Neutrophil (primary cell): ENCODE measurements around the gene UPF1.
A peak's percentile ranks its signal among the peaks of the same experiment; 100 is the strongest.

ENCODE experiments used
- H3K27ac ChIP-seq: fragments of 200-600 bp; sonication (generic); 2 replicates; pipeline ENCODE4 v1.5.1; 2016; ENCODE audit warnings: mild to moderate bottlenecking, moderate library complexity
- H3K27me3 ChIP-seq: fragments of 200-600 bp; sonication (generic); 2 replicates; pipeline ENCODE4 v1.6.0; 2016; ENCODE audit warnings: mild to moderate bottlenecking
- H3K36me3 ChIP-seq: fragments of 200-600 bp; sonication (generic); 2 replicates; pipeline ENCODE4 v1.5.1; 2017
- H3K4me1 ChIP-seq, 2 experiments: fragments of 200-600 bp in 1 of 2; sonication (generic) in 1 of 2; 1 replicate in 1 of 2; 2 replicates in 1 of 2; pipeline versions ENCODE4 v1.5.1 to v1.6.1; 2013 to 2016; ENCODE audit warnings: low read depth in 1 of 2, low read length in 1 of 2, mild to moderate bottlenecking in 1 of 2, moderate library complexity in 1 of 2; ENCODE audit not compliant: control insufficient read depth in 1 of 2, insufficient read depth in 1 of 2
- H3K4me3 ChIP-seq, 2 experiments: fragments of 200-600 bp in 1 of 2; sonication (generic) in 1 of 2; 1 replicate in 1 of 2; 2 replicates in 1 of 2; pipeline ENCODE4 v1.5.1; 2013 to 2016; ENCODE audit warnings: low read depth in 1 of 2, low read length in 1 of 2, mild to moderate bottlenecking in 1 of 2, moderate library complexity in 1 of 2
- H3K9me3 ChIP-seq: fragments of 200-600 bp; sonication (generic); 2 replicates; pipeline ENCODE4 v1.5.1; 2016
- CTCF ChIP-seq: fragments of 200-600 bp; sonication (generic); IDR thresholded peaks from 2 replicates; pipeline ENCODE4 v1.5.1; 2016; ENCODE audit warnings: antibody characterized with exemption

The UPF1 gene

GRCh38 chr19:18790566-18791314, 41.0 kb upstream of the UPF1 start, which contains the start of gene COMP:
TSS of gene COMP (minus strand) at chr19:18791305. CDS start at chr19:18791269, 36 bp downstream.
- no peaks in the 10 kb centered on the region for H3K36me3 ChIP-seq
- TF ChIP-seq CTCF: no peak
- H3K4me3 ChIP-seq: peak within 1 kb of the TSS in 1 of 2 experiments; percentile 7
- H3K27me3 ChIP-seq: peaks cover 100% of the 10 kb centered on the region
- H3K4me1 ChIP-seq: peaks cover 6 to 21% of the 10 kb centered on the region in 2 experiments
- H3K9me3 ChIP-seq: no peaks in the 10 kb centered on the region
- no peak within 1 kb of the TSS for H3K27ac ChIP-seq

- no peak overlapping the region for H3K4me3 ChIP-seq
- peaks cover 100% of the 10 kb centered on the region for H3K27me3 ChIP-seq
- no peak for TF ChIP-seq CTCF
Observed at GRCh38 chr19:18791315-18791678, 40.5 kb upstream of the UPF1 start.

GRCh38 chr19:18792661-18793060, 39.1 kb upstream of the UPF1 start:
- Histone ChIP-seq H3K36me3 (no peaks in the 10 kb centered on the region), H3K4me3 (no peak overlapping the region), H3K27ac (no peak overlapping the region), H3K9me3 (no peaks in the 10 kb centered on the region), H3K4me1 (peaks cover 3 to 21% of the 10 kb centered on the region in 2 experiments), H3K27me3 (peaks cover 100% of the 10 kb centered on the region)
- no peak for TF ChIP-seq CTCF

More at GRCh38 chr19:18791315-18791678, 40.5 kb upstream of the UPF1 start:
- no peak overlapping the region for H3K27ac ChIP-seq
- no peaks in the 10 kb centered on the region for H3K36me3 ChIP-seq
- H3K9me3 ChIP-seq: no peaks in the 10 kb centered on the region
- peaks cover 6 to 21% of the 10 kb centered on the region in 2 experiments for H3K4me1 ChIP-seq

- no peak overlapping the region for H3K4me3 ChIP-seq
- peaks cover 100% of the 10 kb centered on the region for H3K27me3 ChIP-seq
- TF ChIP-seq CTCF: no peak
- H3K4me1 ChIP-seq: peaks cover 3 to 15% of the 10 kb centered on the region in 2 experiments
- H3K27ac ChIP-seq: no peak overlapping the region
- no peaks in the 10 kb centered on the region for H3K9me3 ChIP-seq
- H3K36me3 ChIP-seq: no peaks in the 10 kb centered on the region
Observed at GRCh38 chr19:18793144-18794028, 38.4 kb upstream of the UPF1 start.

GRCh38 chr19:18794029-18794313, 37.8 kb upstream of the UPF1 start:
- no peak for TF ChIP-seq CTCF
- Histone ChIP-seq H3K36me3 (no peaks in the 10 kb centered on the region), H3K9me3 (no peaks in the 10 kb centered on the region), H3K4me3 (no peak overlapping the region), H3K4me1 (peaks cover 3 to 10% of the 10 kb centered on the region in 2 experiments), H3K27me3 (peaks cover 100% of the 10 kb centered on the region), H3K27ac (no peak overlapping the region)
